ENCODE data around the gene TP53AIP1. TPM values are rescaled to one million over a fixed set of nuclear protein-coding genes. Genes with fewer than 3 reads are reported as not detected.

TP53AIP1 gene
- total and polyA plus RNA-seq, 4 experiments from 2014 or later = not detected

DNA sequence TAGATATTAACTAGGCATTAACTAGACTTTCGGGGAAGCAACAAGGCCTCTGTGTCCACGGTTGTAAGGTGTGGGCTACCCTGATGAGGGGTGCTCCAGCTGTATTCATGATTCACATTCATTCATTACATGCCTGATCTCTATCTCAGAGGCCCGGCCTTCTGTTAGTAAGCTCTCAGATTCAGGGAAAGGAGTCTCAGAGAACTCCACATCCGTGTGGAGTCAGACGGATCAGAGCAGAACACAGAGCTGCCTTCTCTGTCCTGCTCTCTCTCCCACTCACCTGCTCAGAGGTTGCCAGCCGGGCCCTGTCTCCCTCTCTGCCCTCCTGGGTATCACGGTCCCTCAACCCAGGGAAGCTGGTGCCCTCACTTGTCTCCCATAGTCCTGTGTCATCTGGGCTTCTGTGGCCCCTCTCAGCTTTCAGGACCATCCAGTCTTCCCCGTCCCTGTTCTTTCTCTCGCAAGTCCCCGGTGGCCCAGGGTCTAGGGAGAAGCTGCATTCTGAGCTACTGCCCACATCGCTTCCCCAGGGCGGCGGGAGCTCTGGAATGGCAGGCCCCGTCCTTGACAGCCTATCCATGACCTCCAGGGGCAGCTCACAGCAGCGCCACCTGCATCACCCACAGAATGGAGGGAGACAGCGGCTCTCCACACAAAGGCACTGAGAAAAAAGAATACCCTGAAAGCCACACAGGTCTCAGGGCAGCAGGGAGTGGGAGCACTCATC is 4.3 kb downstream of the TP53AIP1 start:
- H3K4me3 Mint-ChIP-seq = no peak overlapping the region

DNA sequence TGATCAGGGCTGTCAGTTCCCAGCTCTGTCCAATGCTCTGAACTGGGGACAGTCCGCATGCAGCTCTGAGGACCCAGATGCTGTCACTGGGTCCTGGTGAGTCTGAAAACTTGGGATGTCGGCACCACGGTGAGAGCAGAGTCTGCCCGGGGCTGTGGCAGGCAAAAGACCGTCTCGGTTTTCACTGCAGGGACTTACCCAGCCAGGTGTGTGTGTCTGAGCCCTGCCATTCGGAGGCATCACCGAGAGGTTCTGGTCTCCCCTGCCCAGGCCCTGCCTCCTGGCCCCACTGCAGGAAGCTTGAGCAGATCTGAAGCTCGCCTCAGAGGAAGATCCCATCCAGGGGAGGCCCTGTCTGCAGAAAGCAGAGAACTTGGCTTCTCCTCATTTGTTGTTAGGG is 5.2 kb downstream of the TP53AIP1 start:
- CTCF ChIA-PET (ENCODE audit: partially characterized antibody) = interaction anchor here (1.2 kb wide), 1 partner anchor 52 kb away, joined by 3 read pairs; no protein-coding TSS in a partner anchor
- peaks cover 0 to 8% of the 10 kb centered on the region in 2 donors for H3K27me3 Mint-ChIP-seq
- DNase-seq = no peak
- Histone ChIP-seq H3K27ac (ENCODE audit: low read depth, low read length) (no peak overlapping the region), H3K9me3 (ENCODE audit: control insufficient read depth in 1 of 2, low read length in 2 of 2) (no peaks in the 10 kb centered on the region), H3K27me3 (ENCODE audit: insufficient read depth, low read length) (no peaks in the 10 kb centered on the region), H3K4me3 (ENCODE audit: low read length in 2 of 2) (no peak overlapping the region), H3K36me3 (ENCODE audit: insufficient read depth, low read length) (no peaks in the 10 kb centered on the region), H3K4me1 (ENCODE audit: insufficient read depth, low read length) (no peaks in the 10 kb centered on the region)
- H3K4me1 Mint-ChIP-seq = no peaks in the 10 kb centered on the region
- POLR2A ChIA-PET (ENCODE audit: partially characterized antibody) = no interaction called here
- H3K27ac Mint-ChIP-seq = no peak overlapping the region
- intact Hi-C loops (cut with micrococcal nuclease) = no loop called here
- H3K4me3 Mint-ChIP-seq = no peak overlapping the region
- H3K36me3 Mint-ChIP-seq = no peaks in the 10 kb centered on the region
- peaks cover 0 to 3% (median 0%) of the 10 kb centered on the region in 8 donors for H3K9me3 Mint-ChIP-seq

More for the DNA sequence above, 4.3 kb downstream of the TP53AIP1 start:
- H3K36me3 Mint-ChIP-seq = no peaks in the 10 kb centered on the region
- Histone ChIP-seq H3K4me1 (ENCODE audit: insufficient read depth, low read length) (no peaks in the 10 kb centered on the region), H3K27ac (ENCODE audit: low read depth, low read length) (no peak overlapping the region), H3K36me3 (ENCODE audit: insufficient read depth, low read length) (no peaks in the 10 kb centered on the region), H3K4me3 (ENCODE audit: low read length in 2 of 2) (no peak overlapping the region), H3K27me3 (ENCODE audit: insufficient read depth, low read length) (no peaks in the 10 kb centered on the region), H3K9me3 (ENCODE audit: control insufficient read depth in 1 of 2, low read length in 2 of 2) (no peaks in the 10 kb centered on the region)
- no peak overlapping the region for H3K27ac Mint-ChIP-seq
- H3K4me1 Mint-ChIP-seq = no peaks in the 10 kb centered on the region
- H3K9me3 Mint-ChIP-seq = peaks cover 0 to 3% (median 0%) of the 10 kb centered on the region in 8 donors
- peaks cover 1 to 8% of the 10 kb centered on the region in 2 donors for H3K27me3 Mint-ChIP-seq
- ChIA-PET POLR2A (ENCODE audit: partially characterized antibody) (no interaction called here), CTCF (ENCODE audit: partially characterized antibody) (no interaction called here)
- intact Hi-C loops (cut with micrococcal nuclease) = no loop called here
- DNase-seq = no peak

DNA sequence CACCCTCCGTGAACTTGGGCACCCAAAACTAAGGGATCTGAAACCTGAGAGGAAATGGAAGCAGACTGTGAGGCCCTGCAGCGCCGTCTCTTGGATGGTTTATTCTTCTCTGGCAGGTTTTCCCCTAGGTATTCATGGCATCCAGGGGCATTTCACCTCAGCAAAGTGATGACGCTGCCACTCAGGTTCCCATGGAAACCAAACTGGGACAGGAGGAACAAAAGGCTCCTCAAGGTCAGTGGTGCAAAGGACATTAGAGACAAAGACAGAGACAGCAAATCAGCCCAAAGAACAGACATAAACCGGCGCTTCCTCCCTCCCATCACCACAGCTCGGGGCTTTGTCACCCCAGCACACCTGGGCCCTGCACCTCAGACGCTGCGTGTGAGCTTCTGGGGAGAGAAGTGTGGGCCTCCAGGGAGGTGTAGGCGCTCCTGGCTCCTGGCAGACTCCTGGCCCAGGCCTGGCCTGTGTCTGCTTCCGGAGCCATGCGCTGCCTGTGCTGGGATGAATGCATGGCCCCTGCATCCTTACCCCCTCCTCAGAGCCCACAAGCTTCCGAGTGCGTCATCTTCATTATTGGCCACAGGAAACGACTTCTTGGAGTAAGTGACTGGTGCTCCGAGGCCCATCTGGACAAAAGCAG is 5.9 kb downstream of the TP53AIP1 start:
- no peak for DNase-seq
- Mint-ChIP-seq H3K27me3 (peaks cover 0 to 3% of the 10 kb centered on the region in 2 donors), H3K4me1 (no peaks in the 10 kb centered on the region), H3K4me3 (no peak overlapping the region), H3K27ac (no peak overlapping the region), H3K9me3 (peaks cover 0 to 3% (median 0%) of the 10 kb centered on the region in 8 donors), H3K36me3 (no peaks in the 10 kb centered on the region)
- ChIA-PET POLR2A (ENCODE audit: partially characterized antibody) (no interaction called here), CTCF (ENCODE audit: partially characterized antibody) (interaction anchor here (1.2 kb wide), 1 partner anchor 51 kb away, joined by 3 read pairs; no protein-coding TSS in a partner anchor)
- intact Hi-C loops (cut with micrococcal nuclease) = no loop called here
- H3K27ac ChIP-seq (ENCODE audit: low read depth, low read length) = no peak overlapping the region
- no peaks in the 10 kb centered on the region for H3K27me3 ChIP-seq (ENCODE audit: insufficient read depth, low read length)
- H3K9me3 ChIP-seq (ENCODE audit: control insufficient read depth in 1 of 2, low read length in 2 of 2) = no peaks in the 10 kb centered on the region
- no peaks in the 10 kb centered on the region for H3K4me1 ChIP-seq (ENCODE audit: insufficient read depth, low read length)
- no peaks in the 10 kb centered on the region for H3K36me3 ChIP-seq (ENCODE audit: insufficient read depth, low read length)
- H3K4me3 ChIP-seq (ENCODE audit: low read length in 2 of 2) = no peak overlapping the region

DNA sequence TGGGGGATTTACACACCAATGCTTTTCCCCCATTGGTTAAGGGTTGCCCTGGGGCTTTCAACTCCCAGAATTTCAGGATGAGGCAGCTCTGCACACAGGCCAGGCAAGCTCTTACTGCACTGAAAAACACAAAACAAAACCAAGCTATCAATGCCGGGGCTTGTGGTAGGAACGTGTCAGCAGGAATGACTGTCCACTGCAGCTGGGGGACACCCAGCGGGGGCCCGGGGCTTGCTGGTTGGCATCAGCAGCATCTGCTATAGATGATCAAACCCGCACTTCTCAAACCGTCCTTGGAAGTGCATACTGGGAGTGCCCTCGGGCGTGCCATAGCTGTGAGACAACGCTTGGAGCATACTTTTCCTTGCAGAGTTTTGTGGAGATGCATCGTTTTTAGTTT is 7.7 kb downstream of the TP53AIP1 start:
- no peak overlapping the region for H3K4me3 ChIP-seq (ENCODE audit: low read length in 2 of 2)
- intact Hi-C loops (cut with micrococcal nuclease) = no loop called here
- no peaks in the 10 kb centered on the region for H3K4me1 Mint-ChIP-seq
- no peaks in the 10 kb centered on the region for H3K27me3 ChIP-seq (ENCODE audit: insufficient read depth, low read length)
- POLR2A ChIA-PET (ENCODE audit: partially characterized antibody) = no interaction called here
- H3K27me3 Mint-ChIP-seq = peaks cover 0 to 3% of the 10 kb centered on the region in 2 donors
- no peaks in the 10 kb centered on the region for H3K9me3 ChIP-seq (ENCODE audit: control insufficient read depth in 1 of 2, low read length in 2 of 2)
- no peaks in the 10 kb centered on the region for H3K4me1 ChIP-seq (ENCODE audit: insufficient read depth, low read length)
- H3K36me3 Mint-ChIP-seq = no peaks in the 10 kb centered on the region
- DNase-seq = no peak
- no peak overlapping the region for H3K27ac Mint-ChIP-seq
- H3K27ac ChIP-seq (ENCODE audit: low read depth, low read length) = no peak overlapping the region
- H3K4me3 Mint-ChIP-seq = no peak overlapping the region
- H3K36me3 ChIP-seq (ENCODE audit: insufficient read depth, low read length) = no peaks in the 10 kb centered on the region
- CTCF ChIA-PET (ENCODE audit: partially characterized antibody) = interaction anchor here (1.3 kb wide), 1 partner anchor 24 kb away, joined by 3 read pairs; no protein-coding TSS in a partner anchor
- peaks cover 0 to 3% (median 0%) of the 10 kb centered on the region in 8 donors for H3K9me3 Mint-ChIP-seq

DNA sequence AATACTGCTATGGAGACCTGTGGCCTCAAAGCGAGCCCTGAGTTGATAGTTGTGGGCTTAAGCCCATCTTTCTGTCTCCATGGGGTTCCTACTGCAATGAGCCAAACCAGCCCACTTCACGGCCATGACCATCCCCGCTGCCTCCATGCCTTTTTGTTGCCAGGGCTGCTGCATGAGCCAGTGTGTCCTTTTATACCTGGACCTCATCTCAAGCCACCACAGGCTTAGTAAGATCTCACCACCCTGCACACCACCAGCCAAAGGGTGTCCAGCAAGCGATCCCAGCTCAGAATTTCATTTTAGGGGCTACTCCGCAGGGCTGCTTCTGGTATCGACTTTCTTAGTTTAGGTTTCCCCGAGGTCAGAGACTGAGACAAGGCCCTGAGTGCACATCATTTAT is 8.3 kb downstream of the TP53AIP1 start:
- H3K36me3 Mint-ChIP-seq = no peaks in the 10 kb centered on the region
- peak overlapping the region in 1 of 7 donors; percentile 36 for H3K27ac Mint-ChIP-seq
- peaks cover 0 to 2% (median under 1%) of the 10 kb centered on the region in 4 donors for H3K4me1 Mint-ChIP-seq
- ChIA-PET POLR2A (ENCODE audit: partially characterized antibody) (no interaction called here), CTCF (ENCODE audit: partially characterized antibody) (interaction anchor here (0.8 kb wide), 1 partner anchor 28 kb away, joined by 3 read pairs; no protein-coding TSS in a partner anchor)
- Histone ChIP-seq H3K4me1 (ENCODE audit: insufficient read depth, low read length) (no peaks in the 10 kb centered on the region), H3K36me3 (ENCODE audit: insufficient read depth, low read length) (no peaks in the 10 kb centered on the region), H3K27me3 (ENCODE audit: insufficient read depth, low read length) (no peaks in the 10 kb centered on the region), H3K27ac (ENCODE audit: low read depth, low read length) (no peak overlapping the region), H3K4me3 (ENCODE audit: low read length in 2 of 2) (no peak overlapping the region), H3K9me3 (ENCODE audit: control insufficient read depth in 1 of 2, low read length in 2 of 2) (no peaks in the 10 kb centered on the region)
- H3K4me3 Mint-ChIP-seq = no peak overlapping the region
- H3K27me3 Mint-ChIP-seq = peaks cover 0 to 3% of the 10 kb centered on the region in 2 donors
- H3K9me3 Mint-ChIP-seq = peaks cover 0 to 3% (median 0%) of the 10 kb centered on the region in 8 donors
- intact Hi-C loops (cut with micrococcal nuclease) = no loop called here
- DNase-seq = no peak

DNA sequence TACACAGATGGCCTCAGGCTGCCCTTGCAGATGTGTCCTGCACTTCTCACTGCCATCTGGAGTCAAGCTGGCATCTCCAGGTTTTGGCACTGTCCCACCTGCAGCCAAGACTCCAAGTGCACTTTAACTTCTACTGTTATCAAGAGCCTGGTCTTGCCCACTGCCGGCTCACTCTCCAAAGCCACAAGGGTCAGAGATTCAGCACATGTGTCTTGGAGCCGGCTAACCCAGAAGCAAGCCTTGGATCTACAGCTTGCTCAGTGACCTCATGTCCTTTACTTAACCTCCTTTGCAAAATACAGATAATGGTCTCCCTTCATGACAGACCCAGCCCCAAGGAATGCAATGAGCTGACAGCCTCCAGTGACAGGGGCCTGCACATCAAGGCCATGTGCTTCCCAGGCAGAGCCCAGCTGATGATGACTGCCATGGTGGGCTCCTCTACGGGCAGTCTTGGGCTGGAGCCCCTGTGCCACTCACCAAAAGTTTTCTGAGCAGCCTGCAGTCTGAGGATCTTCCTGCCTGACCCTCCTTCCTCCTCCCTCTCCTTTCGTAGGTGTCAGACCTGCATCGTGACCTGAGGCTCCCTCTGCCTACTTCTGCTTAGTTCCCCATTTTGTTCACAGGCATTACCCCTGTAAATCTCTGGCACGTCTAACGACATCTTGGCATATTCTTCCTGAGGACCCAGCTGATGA is 9.0 kb downstream of the TP53AIP1 start:
- H3K4me1 ChIP-seq (ENCODE audit: insufficient read depth, low read length) = no peaks in the 10 kb centered on the region
- Mint-ChIP-seq H3K9me3 (peaks cover 0 to 3% (median 0%) of the 10 kb centered on the region in 8 donors), H3K27me3 (peaks cover 1 to 3% of the 10 kb centered on the region in 2 donors), H3K4me1 (peaks cover under 1 to 4% (median 2%) of the 10 kb centered on the region in 4 donors), H3K27ac (no peak overlapping the region), H3K36me3 (no peaks in the 10 kb centered on the region), H3K4me3 (no peak overlapping the region)
- no peak overlapping the region for H3K4me3 ChIP-seq (ENCODE audit: low read length in 2 of 2)
- no peaks in the 10 kb centered on the region for H3K36me3 ChIP-seq (ENCODE audit: insufficient read depth, low read length)
- ChIA-PET POLR2A (ENCODE audit: partially characterized antibody) (no interaction called here), CTCF (ENCODE audit: partially characterized antibody) (interaction anchor here (0.6 to 0.8 kb wide), 3 partner anchors 28 to 1383 kb away, joined by 3 read pairs; no protein-coding TSS in a partner anchor)
- H3K27me3 ChIP-seq (ENCODE audit: insufficient read depth, low read length) = no peaks in the 10 kb centered on the region
- no peaks in the 10 kb centered on the region for H3K9me3 ChIP-seq (ENCODE audit: control insufficient read depth in 1 of 2, low read length in 2 of 2)
- intact Hi-C loops (cut with micrococcal nuclease) = no loop called here
- H3K27ac ChIP-seq (ENCODE audit: low read depth, low read length) = no peak overlapping the region
- no peak for DNase-seq

DNA sequence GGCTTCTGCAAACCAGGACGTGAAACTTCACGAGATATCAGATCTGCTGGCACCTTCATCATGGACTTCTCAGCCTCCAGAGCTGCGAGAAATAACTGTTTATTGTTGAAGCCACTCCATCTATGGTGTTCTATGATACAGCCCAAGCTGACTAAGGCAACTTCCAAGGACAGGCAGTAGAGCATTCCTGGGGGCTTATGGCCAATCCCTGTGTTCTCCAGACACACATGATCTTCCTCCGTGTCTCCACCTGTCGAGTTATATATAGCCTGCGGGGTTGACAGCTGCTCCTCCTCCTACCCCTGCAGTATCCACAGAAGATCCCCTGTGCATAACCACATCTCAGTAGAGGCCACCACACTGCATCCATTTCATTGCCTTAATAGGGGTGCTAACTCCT is 11.0 kb downstream of the TP53AIP1 start:
- H3K27me3 Mint-ChIP-seq = peaks cover 2 to 3% of the 10 kb centered on the region in 2 donors
- H3K4me1 Mint-ChIP-seq = peaks cover 9 to 13% (median 11%) of the 10 kb centered on the region in 4 donors
- Histone ChIP-seq H3K4me3 (ENCODE audit: low read length in 2 of 2) (no peak overlapping the region), H3K9me3 (ENCODE audit: control insufficient read depth in 1 of 2, low read length in 2 of 2) (no peaks in the 10 kb centered on the region), H3K36me3 (ENCODE audit: insufficient read depth, low read length) (no peaks in the 10 kb centered on the region), H3K27me3 (ENCODE audit: insufficient read depth, low read length) (no peaks in the 10 kb centered on the region), H3K4me1 (ENCODE audit: insufficient read depth, low read length) (no peaks in the 10 kb centered on the region), H3K27ac (ENCODE audit: low read depth, low read length) (no peak overlapping the region)
- no peaks in the 10 kb centered on the region for H3K36me3 Mint-ChIP-seq
- DNase-seq = no peak
- H3K27ac Mint-ChIP-seq = no peak overlapping the region
- ChIA-PET CTCF (ENCODE audit: partially characterized antibody) (interaction anchor here (1.4 kb wide), 1 partner anchor 26 kb away, joined by 4 read pairs; no protein-coding TSS in a partner anchor), POLR2A (ENCODE audit: partially characterized antibody) (no interaction called here)
- intact Hi-C loops (cut with micrococcal nuclease) = no loop called here
- H3K4me3 Mint-ChIP-seq = no peak overlapping the region
- peaks cover 0 to 3% (median 0%) of the 10 kb centered on the region in 8 donors for H3K9me3 Mint-ChIP-seq

Measured in CD4-positive, alpha-beta memory T cell (primary cell).